Occipital lobe (tissue), 2 donors: Measurements from ENCODE around the gene FBXW11. TPM values are rescaled to one million over a fixed set of nuclear protein-coding genes. Genes with fewer than 3 reads are reported as not detected.

Experiments used
- DNase-seq: peaks from one replicate; lab custom pipeline; 2025; lab: John Stamatoyannopoulos, UW
- total RNA-seq: library from RNA; depleted of rRNA; stranded (reverse); fragments of >200 nt; gene quantifications from one replicate; pipeline ENCODE4 v1.2.3, GENCODE V29; 2014

Gene FBXW11
- total RNA-seq, 1 donor from 2014 or later, result 162 TPM

DNA sequence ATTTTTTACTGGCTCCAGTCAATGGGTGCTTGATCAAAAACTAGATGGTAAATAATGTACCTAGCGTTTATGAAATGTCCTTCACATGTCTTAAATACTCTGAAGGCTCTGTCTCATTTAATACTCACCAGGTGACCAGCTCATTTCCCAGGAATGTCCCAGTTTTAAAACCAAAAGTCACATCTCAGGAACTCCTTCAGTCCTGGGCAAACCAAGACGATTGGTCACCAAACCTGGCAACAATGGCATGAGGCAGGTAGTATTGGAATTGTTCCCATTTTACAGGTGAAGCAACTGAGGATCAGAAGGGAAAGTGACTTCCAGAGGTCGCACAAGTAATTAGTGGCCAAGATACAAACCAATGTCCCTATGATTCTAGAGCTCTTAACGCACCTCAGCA is 193.2 kb downstream of the FBXW11 start:
- DNase-seq, result no peak

Other genes starting within 250 kb of the FBXW11 start
- gene SMIM23, start 220.8 kb downstream of the FBXW11 start, total RNA-seq, result not detected
- gene STK10, start 181.6 kb upstream of the FBXW11 start, total RNA-seq, result 9.8 TPM
- not detected for gene EFCAB9, start 187.5 kb upstream of the FBXW11 start, total RNA-seq